K562 (cell line): ENCODE measurements around the gene PACSIN2. TPM values are rescaled to one million over a fixed set of nuclear protein-coding genes. Genes with fewer than 3 reads are reported as not detected.

Experiments used
- ATAC-seq: fragments of 200-7000 bp; cut with Tn5 transposase; 3 replicates; pipeline ENCODE4 v1.9.1; 2020; ENCODE audit warnings: moderate library complexity
- BruUV-seq: library from RNA; stranded (reverse); fragments of 400-500 nt; replicated peaks from 2 replicates; lab custom pipeline; 2021; lab: Mats Ljungman, UMichigan
- CTCF ChIA-PET: fragments of 300-600 bp; formaldehyde crosslinking; extraction: SDS; loops from one replicate; lab custom pipeline; 2021; ENCODE audit warnings: low intra/inter-chr PET ratio; lab: Yijun Ruan, JAX
- POLR2A ChIA-PET: fragments of 300-600, 350-650 bp; sonication (Branson Sonifier 250); formaldehyde crosslinking; extraction: SDS; loops from one replicate; lab custom pipeline; 2021; ENCODE audit warnings: antibody characterized with exemption, inconsistent platforms; lab: Yijun Ruan, JAX
- DNase-seq, 4 experiments: peaks; one replicate each; pipeline versions ENCODE4 v3.0.0 to v3.0.0-alpha.2; 2011 to 2018; ENCODE audit warnings: low spot score in 3 of 4, mixed read lengths in 3 of 4; ENCODE audit errors: extremely low read depth in 1 of 4
- FAIRE-seq: peaks from 2 replicates; lab custom pipeline; 2011; peaks lifted over from hg19 to GRCh38; lab: Jason Lieb, UNC
- H2AFZ ChIP-seq: 2 replicates; pipeline ENCODE4 v1.6.0; 2011; ENCODE audit warnings: low read depth, low read length, control low read depth, inconsistent platforms
- H3K27ac ChIP-seq: fragments of 200-600 bp; 3 replicates; pipeline ENCODE4 v1.8.0; 2011; ENCODE audit warnings: low read depth, mild to moderate bottlenecking, control low read depth, inconsistent platforms, low read length, moderate library complexity, mixed read lengths; ENCODE audit errors: extremely low read depth
- H3K27me3 ChIP-seq, 2 experiments: fragments of 300-600 bp in 1 of 2; 2 replicates in 1 of 2; 3 replicates in 1 of 2; pipeline versions ENCODE4 v1.6.0 to v1.8.0; 2011; ENCODE audit warnings: inconsistent platforms in 2 of 2, low read length in 2 of 2, mild to moderate bottlenecking in 1 of 2, mixed read lengths in 1 of 2, moderate library complexity in 1 of 2; ENCODE audit not compliant: control insufficient read depth in 2 of 2, insufficient read depth in 2 of 2
- H3K36me3 ChIP-seq: fragments of 300-600 bp; 3 replicates; pipeline ENCODE4 v1.8.0; 2011; ENCODE audit warnings: mild to moderate bottlenecking, low read length, inconsistent platforms; ENCODE audit not compliant: control insufficient read depth, insufficient read depth
- H3K4me1 ChIP-seq, 2 experiments: fragments of 200-600 bp in 1 of 2; replicated peaks in 1 of 2; 2 replicates in 1 of 2; 3 replicates in 1 of 2; pipeline versions ENCODE4 v1.5.1 to v1.8.0; 2011; ENCODE audit warnings: inconsistent platforms in 2 of 2, low read length in 2 of 2, mild to moderate bottlenecking in 1 of 2, mixed read lengths in 1 of 2, moderate library complexity in 1 of 2; ENCODE audit not compliant: control insufficient read depth in 2 of 2, insufficient read depth in 2 of 2
- H3K4me2 ChIP-seq: 2 replicates; pipeline ENCODE4 v1.6.1; 2011; ENCODE audit warnings: low read length, control low read depth, inconsistent platforms, mixed read lengths; ENCODE audit not compliant: insufficient read depth
- H3K4me3 ChIP-seq: fragments of 200-600 bp; sonication (generic), shearing (Covaris generic); 2 replicates; pipeline ENCODE4 v1.5.1; 2016; ENCODE audit warnings: control low read depth, inconsistent platforms
- H3K79me2 ChIP-seq: fragments of 200-600 bp; 3 replicates; pipeline ENCODE4 v1.8.0; 2011; ENCODE audit warnings: low read length, inconsistent platforms; ENCODE audit not compliant: control insufficient read depth, insufficient read depth
- H3K9ac ChIP-seq, 2 experiments: 2 replicates each; pipeline versions ENCODE4 v1.6.0 to v1.6.1; 2011; ENCODE audit warnings: low read depth in 2 of 2, low read length in 2 of 2, control low read depth in 1 of 2, inconsistent platforms in 1 of 2, mild to moderate bottlenecking in 1 of 2, mixed read lengths in 1 of 2; ENCODE audit not compliant: insufficient read depth in 1 of 2
- H3K9me1 ChIP-seq: one replicate; pipeline ENCODE4 v1.6.0; 2011; ENCODE audit warnings: inconsistent platforms, mild to moderate bottlenecking, low read length, moderate library complexity; ENCODE audit not compliant: control insufficient read depth, insufficient read depth
- H3K9me3 ChIP-seq: replicated peaks from 2 replicates; pipeline ENCODE4 v1.5.1; 2011; ENCODE audit warnings: low read depth, low read length, inconsistent platforms; ENCODE audit not compliant: control insufficient read depth, insufficient read depth
- H4K20me1 ChIP-seq: replicated peaks from 2 replicates; pipeline ENCODE4 v1.6.1; 2011; ENCODE audit warnings: low read length, inconsistent platforms, mixed read lengths; ENCODE audit not compliant: control insufficient read depth, insufficient read depth
- EHMT2 ChIP-seq: fragments of 450-650 bp; IDR thresholded peaks from 2 replicates; pipeline ENCODE4 v1.6.1; 2018; ENCODE audit warnings: antibody characterized with exemption
- L3MBTL2 ChIP-seq: fragments of 450-650 bp; IDR thresholded peaks from 2 replicates; pipeline ENCODE4 v1.6.1; 2016; ENCODE audit warnings: mild to moderate bottlenecking, moderate library complexity
- NR1H2 ChIP-seq: sonication (generic); formaldehyde crosslinking; IDR thresholded peaks from 2 replicates; pipeline ENCODE4 v1.4.0; 2020; ENCODE audit warnings: mild to moderate bottlenecking, missing genetic modification reagents
- POLR2G ChIP-seq: fragments of 200-400 bp; formaldehyde crosslinking; IDR thresholded peaks from 2 replicates; pipeline ENCODE4 v1.6.1; 2017; ENCODE audit warnings: low read depth, mild to moderate bottlenecking, antibody characterized with exemption, low read length, moderate library complexity
- TEAD1 ChIP-seq, 2 experiments: fragments of 450-650 bp in 1 of 2; sonication (generic) in 1 of 2; formaldehyde crosslinking; IDR thresholded peaks; 2 replicates each; pipeline versions ENCODE4 v1.4.0 to v1.8.0; 2020 to 2022; ENCODE audit warnings: mild to moderate bottlenecking in 2 of 2, missing genetic modification reagents in 1 of 2
- WGBS: fragments of 100-300 bp; shearing (Covaris generic); methylation state at CpG from one replicate; pipeline ENCODE4 v1.1.6; 2016; ENCODE audit warnings: low coverage, mixed read lengths; ENCODE audit not compliant: insufficient coverage; ENCODE audit errors: missing lambda C conversion rate; 5-methylcytosine and 5-hydroxymethylcytosine counted together
- in situ Hi-C: fragments of 300-500 bp; cut with MboI; formaldehyde crosslinking; loops from 4 replicates; pipeline ENCODE4 v1.15.0; 2018; ENCODE audit warnings: inconsistent platforms, mixed read lengths
- intact Hi-C: fragments of 100-400 bp; cut with micrococcal nuclease; formaldehyde crosslinking; loops from 2 replicates; pipeline ENCODE4 v1.14.2; 2022
- polyA plus RNA-seq, 8 experiments: library from polyadenylated mRNA; depleted of rRNA in 4 of 8; stranded (reverse) in 5 of 8; unstranded in 3 of 8; fragments of >200 nt; fragmentation: Nextera tagmentation in 2 of 8; fragmentation: Illumina TruSeq in 1 of 8; extraction: Ambion mirVana in 2 of 8; extraction: Trizol in 1 of 8; gene quantifications; 2 replicates each; pipeline versions ENCODE4 v1.2.1 to v1.2.3, GENCODE V29; 2011 to 2014; ENCODE audit warnings: inconsistent platforms in 1 of 8, missing spikeins in 1 of 8
- total RNA-seq, 7 experiments: library from RNA; depleted of rRNA in 6 of 7; stranded (reverse); fragments of >200 nt in 6 of 7; fragmentation: Illumina TruSeq in 2 of 7; extraction: Trizol in 2 of 7; gene quantifications; 2 replicates each; pipeline versions ENCODE4 v1.2.1 to v1.2.3, GENCODE V29; 2011 to 2021; ENCODE audit warnings: low replicate concordance in 1 of 7

PACSIN2 gene
- total and polyA plus RNA-seq, 9 of the 15 experiments (the other 6 are each of a cell fraction or from before 2014, with no cell fraction given) = 0.45 to 45.1 (median 23.9) TPM

- no peak for FAIRE-seq
- BruUV-seq = no TSS peak
- no peak for DNase-seq
- Histone ChIP-seq H3K27ac (no peak overlapping the region), H3K4me1 (no peaks in the 10 kb centered on the region), H3K4me3 (no peak overlapping the region), H3K27me3 (no peaks in the 10 kb centered on the region), H3K36me3 (peaks cover 5% of the 10 kb centered on the region; the same call in 2 of the 3 replicates), H3K4me2 (no peak overlapping the region), H3K9me1 (no peaks in the 10 kb centered on the region), H3K9me3 (no peaks in the 10 kb centered on the region), H3K9ac (no peak overlapping the region), H2AFZ (no peak overlapping the region), H3K79me2 (peaks cover 6% of the 10 kb centered on the region; the same call in 1 of the 3 replicates), H4K20me1 (0 out of 2 replicates have a peak, but pooled peaks cover 6% of the 10 kb centered on the region)
- ChIA-PET POLR2A (interaction anchor here (0.7 to 0.9 kb wide), 3 partner anchors 14 to 326 kb away, joined by 3 to 5 read pairs (median 3); no protein-coding TSS in a partner anchor), CTCF (no interaction called here)
- TF ChIP-seq L3MBTL2 = no peak
- no peak for TF ChIP-seq EHMT2
- TF ChIP-seq NR1H2 (CRISPR knock-in tag) = no peak
- no peak for ATAC-seq
- 84% methylated on average over 5 of the region's 6 CpGs for WGBS
- intact Hi-C loops = no loop called here
- in situ Hi-C loops = no loop called here
Observed at GRCh38 chr22:42908374-42908746, 106.6 kb downstream of the PACSIN2 start.

- ATAC-seq = no peak
- BruUV-seq = no TSS peak
Observed at GRCh38 chr22:42907404-42908373, 107.3 kb downstream of the PACSIN2 start.

More at GRCh38 chr22:42907404-42908373, 107.3 kb downstream of the PACSIN2 start:
- ChIA-PET CTCF (no interaction called here), POLR2A (interaction anchor here (0.8 to 0.9 kb wide), 2 partner anchors 14 to 15 kb away, joined by 3 read pairs; no protein-coding TSS in a partner anchor)
- Histone ChIP-seq H3K79me2 (peaks cover 6% of the 10 kb centered on the region; the same call in 1 of the 3 replicates), H3K36me3 (peaks cover 5% of the 10 kb centered on the region; the same call in 2 of the 3 replicates)
- 90% methylated on average over 20 of the region's 26 CpGs for WGBS
- TF ChIP-seq TEAD1 (CRISPR knock-in tag; IDR thresholded peaks at IDR 0.05) (no peak), POLR2G (0 out of 2 replicates have a peak, but pooled peaks have one; percentile 32)
- TF ChIP-seq, all 486 proteins: peak for 1
- Histone ChIP-seq H3K9me1 (no peaks in the 10 kb centered on the region), H3K4me2 (no peak overlapping the region), H3K9me3 (no peaks in the 10 kb centered on the region), H4K20me1 (0 out of 2 replicates have a peak, but pooled peaks cover 2% of the 10 kb centered on the region), H3K4me1 (no peaks in the 10 kb centered on the region), H3K27ac (no peak overlapping the region), H2AFZ (no peak overlapping the region), H3K4me3 (no peak overlapping the region), H3K9ac (no peak overlapping the region), H3K27me3 (no peaks in the 10 kb centered on the region)
- FAIRE-seq (no peak), DNase-seq (no peak)
- in situ Hi-C loops (no loop called here), intact Hi-C loops (no loop called here)
